NCI-H510A (cell line): ENCODE results near the gene CFAP99.

ENCODE experiments used
- DNase-seq: peaks from one replicate; lab custom pipeline; 2025; lab: John Stamatoyannopoulos, UW

Gene CFAP99

DNA sequence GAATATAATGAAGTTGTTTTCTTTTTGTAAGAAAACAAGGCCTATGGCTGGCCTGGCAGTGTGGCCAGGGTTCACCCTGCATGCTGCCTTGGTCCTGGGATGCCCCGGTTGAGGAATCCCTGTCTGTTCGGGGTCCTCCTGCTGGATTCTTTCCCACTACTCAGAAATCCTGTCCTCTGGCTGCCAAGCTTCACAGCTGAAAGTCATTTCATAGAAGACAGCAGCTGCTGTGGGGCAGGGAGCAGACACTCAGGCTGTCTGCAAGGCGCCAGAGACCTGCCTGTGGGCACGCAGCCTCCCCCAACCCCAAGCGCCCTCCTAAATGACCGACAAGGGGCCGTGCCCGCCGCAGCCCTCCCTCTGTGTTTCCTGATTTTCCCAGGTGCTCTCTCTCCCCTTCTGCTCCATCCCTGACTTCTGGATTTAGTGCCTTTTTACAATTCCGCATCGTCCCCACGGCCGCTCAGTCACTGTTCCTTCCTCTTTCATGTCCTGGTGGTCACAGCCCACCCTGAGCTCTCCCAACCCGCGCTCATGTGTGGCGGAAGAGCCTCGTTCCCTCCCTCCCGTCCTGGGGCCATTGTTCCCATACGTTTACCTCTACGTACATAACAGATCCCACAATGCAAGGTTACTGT lies 27.9 kb upstream of the CFAP99 start:
- no peak for DNase-seq

- no peak for DNase-seq
These were observed 25.1 kb upstream of the CFAP99 start for GRCh38 chr4:2393353-2394270.

DNA sequence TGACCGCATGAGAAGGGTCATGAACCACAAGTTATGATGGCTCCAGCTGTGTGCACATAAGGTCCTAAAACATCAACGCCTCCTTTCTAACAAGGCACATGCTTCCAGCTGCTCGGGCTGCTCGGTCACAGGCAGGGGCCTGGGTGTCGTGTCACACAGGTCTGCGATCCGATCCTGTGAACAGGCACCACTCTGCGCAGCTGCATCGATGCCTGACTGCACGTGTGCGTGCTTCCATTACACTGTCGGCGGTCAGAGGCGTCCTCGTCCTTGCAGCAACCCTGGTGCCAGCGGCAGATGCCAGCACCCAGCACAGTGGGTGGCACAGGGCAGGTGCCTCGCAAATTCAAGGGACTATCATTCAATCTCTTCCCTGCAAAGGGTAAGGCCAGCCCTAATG lies 24.2 kb upstream of the CFAP99 start:
- no peak for DNase-seq

DNA sequence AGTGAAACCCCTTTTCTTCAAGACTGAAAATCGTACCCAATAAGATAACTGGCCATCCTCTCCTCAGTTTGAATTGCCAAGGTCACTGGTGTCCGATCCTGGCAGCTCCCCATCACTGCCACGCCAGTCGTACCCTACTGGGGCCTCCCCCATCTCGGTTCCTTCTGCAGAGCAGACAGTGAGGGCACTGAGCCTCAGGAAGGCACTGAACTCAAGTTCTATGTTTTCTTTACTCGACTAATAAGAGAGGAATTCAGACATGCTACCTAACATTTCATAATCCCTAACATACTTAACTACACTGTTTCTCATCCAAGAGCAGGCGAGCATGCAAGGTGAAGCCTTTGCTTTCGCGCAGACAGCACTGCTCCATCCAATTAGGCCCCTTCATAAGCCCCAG lies 23.7 kb upstream of the CFAP99 start:
- no peak for DNase-seq

- DNase-seq, result no peak
These were observed 23.2 kb upstream of the CFAP99 start for GRCh38 chr4:2395584-2395983.

- DNase-seq, result no peak
These were observed 21.9 kb upstream of the CFAP99 start for GRCh38 chr4:2396781-2397368.

- DNase-seq, result no peak
These were observed 21.0 kb upstream of the CFAP99 start for GRCh38 chr4:2397596-2398379.

DNA sequence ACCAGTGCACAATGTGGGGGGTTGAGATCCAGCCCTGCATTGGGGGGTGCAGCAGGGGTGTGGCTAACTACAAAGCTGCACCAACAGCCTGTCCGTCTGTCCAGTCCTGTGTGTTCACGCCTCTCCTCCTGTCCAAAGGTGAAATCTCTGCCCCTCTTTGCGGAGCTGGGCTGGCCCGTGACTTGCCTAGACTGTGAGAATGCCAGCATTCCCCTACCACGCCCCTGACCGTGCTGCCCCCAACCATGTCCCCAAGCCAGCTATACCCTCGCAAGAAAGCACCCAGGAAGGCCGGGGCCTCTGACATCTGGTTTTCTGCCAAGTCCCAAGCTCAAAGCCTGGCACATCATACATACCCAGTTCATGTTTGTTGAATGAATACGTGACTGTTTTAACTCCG lies 19.5 kb upstream of the CFAP99 start:
- DNase-seq, result no peak

DNA sequence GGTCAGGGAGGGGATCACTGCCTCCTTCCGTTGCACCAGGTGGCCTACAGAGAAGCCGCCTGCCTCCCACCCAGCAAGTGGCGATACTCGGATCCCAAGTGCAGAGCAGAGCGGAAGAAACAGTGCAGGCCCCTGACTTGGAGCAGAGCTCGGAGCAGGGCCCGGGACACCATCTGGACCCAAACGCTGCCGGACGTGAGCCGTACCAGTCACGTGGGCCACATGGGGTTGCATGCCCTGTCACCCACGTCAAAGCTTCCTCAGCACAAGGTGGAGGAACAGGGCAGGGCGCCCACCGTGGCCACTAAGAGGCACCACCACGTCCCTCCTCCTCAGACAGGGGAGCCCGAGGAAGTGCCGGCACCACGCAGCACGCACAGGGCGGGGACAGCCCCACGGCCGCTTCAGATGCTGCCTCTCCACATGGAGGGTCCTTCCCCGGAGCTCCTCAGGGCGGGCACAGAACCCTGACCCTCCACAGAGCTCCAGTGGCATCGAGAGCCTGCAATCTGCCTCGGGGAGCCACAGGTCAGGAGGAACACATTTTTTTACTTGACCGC lies 19.0 kb upstream of the CFAP99 start:
- no peak for DNase-seq

DNA sequence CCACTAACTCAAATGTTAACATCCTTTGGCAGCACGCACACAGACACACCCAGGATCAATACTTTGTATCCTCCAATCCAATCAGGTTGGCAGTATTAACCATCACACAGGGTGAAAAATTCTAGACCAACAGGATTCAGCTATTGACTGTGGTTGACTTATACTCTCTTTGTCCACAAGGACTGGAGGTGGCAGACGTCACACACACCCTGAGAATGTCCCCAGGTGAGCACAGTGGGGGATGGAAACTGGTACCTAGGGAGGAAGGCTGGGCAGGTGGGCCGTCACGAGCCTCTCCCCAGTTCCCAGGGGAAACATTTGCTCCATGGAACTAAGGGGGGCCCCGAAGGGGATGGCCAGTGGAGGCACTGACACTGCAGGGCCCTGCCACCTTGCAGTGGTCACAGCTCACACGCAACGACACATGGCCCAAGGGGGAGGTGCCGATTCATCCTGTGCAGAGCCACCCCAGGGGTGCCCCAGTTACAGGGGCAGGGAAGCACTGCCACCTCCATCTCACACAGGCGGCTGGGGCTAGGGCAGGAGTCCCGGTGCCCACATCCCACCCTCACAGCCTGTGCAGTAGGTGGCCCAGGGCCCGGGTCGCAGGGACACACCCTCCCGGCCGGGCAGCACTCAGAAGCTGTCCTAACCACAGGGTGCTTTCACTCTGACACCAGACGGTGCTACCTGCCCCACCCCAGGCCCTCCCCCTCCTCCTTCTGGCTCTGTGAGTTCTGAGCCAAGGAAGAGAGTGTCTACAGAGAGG lies 17.7 kb upstream of the CFAP99 start:
- DNase-seq, result no peak

- no peak for DNase-seq
These were observed 17.2 kb upstream of the CFAP99 start for GRCh38 chr4:2401610-2401983.

GRCh38 chr4:2402048-2402842 lies 16.5 kb upstream of the CFAP99 start:
- DNase-seq, result peak; percentile 78

GRCh38 chr4:2402941-2403340 lies 15.8 kb upstream of the CFAP99 start:
- no peak for DNase-seq

DNA sequence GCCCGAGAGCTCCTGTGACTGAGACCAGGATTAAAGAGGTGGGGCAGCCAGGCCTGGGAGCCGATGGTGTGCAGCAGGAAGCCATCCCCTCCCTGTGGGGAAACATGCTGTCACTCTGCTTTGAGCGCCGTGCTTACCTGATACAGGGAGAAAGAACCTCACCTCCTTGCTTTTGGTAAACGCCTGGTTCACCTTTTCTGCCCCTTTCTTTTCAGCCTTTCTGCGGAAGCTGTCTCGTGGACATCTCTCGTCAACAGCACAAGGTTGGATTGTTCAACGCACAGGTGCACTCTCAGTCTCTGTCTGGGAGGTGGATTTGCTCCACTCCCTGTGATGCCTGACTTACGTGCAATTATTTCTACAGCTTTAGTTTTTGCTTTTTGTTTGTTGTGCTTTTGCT lies 12.3 kb upstream of the CFAP99 start:
- no peak for DNase-seq

GRCh38 chr4:2406920-2407319 lies 11.8 kb upstream of the CFAP99 start:
- DNase-seq, result no peak

DNA sequence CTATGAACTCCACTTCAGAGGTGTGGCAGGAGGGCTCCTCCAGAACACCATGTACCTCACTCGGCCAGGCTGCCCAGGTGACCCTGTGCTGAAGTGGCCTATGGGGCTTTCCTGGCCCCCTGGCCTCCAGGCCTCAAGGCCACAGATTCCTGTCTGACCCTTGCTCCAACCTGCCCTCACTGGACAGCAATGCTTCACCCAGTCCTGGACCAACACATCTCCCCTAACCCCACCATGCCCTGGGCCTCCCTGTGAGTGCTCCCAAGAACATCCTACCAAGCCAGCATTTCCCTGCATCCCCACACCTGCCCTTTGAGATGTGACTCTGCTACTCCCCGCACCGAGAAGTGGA lies 10.8 kb upstream of the CFAP99 start:
- no peak for DNase-seq

GRCh38 chr4:2408401-2408958 lies 10.3 kb upstream of the CFAP99 start:
- DNase-seq, result no peak

- no peak for DNase-seq
These were observed 9.8 kb upstream of the CFAP99 start for GRCh38 chr4:2408976-2409375.

- DNase-seq, result no peak
These were observed 9.4 kb upstream of the CFAP99 start for GRCh38 chr4:2409381-2409783.

DNA sequence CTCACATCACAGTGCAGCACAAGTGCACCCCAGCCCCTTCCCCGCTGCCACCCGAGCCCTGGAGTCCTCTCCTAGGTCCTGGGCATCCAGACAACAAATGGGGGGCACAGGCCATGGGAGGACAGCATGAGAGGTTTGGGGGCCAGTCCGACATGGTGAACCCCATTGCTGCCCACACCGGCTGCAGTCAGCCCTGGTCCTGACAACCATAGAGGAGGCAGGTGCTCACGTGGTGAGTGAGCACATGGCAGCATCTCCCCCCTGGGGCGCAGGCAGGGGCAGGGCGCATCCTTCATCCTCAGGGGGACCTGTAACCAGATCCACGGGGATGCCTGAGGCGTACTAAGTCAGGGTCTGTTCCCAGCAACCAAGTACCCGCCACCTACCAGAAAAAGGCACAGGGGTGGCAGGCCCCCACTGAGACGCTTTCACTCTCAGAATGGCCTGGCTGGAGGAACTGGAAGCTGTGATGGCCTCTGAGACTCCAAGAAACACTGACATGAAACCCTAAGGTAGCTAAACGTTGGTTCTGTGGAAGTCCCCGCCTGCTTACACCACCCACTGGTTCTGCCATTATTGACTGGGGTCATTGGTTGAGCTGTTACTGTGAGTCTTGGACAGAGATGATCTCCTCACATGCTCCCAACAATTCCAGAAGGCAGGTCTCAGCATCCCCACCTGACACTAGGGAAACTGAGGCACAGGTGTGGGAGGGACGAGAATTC lies 6.8 kb upstream of the CFAP99 start:
- DNase-seq, result no peak
